ENCODE measurements around the gene ARHGEF25.
A peak's percentile ranks its signal among the peaks of the same experiment; 100 is the strongest.

The ARHGEF25 gene

GRCh38 chr12:57619434-57620244 lies 8.4 kb downstream of the ARHGEF25 start:
- H3K27ac ChIP-seq (ENCODE audit: low read length): no peak overlapping the region
- no peaks in the 10 kb centered on the region for H3K36me3 ChIP-seq (ENCODE audit: insufficient read depth, low read depth, low read length)
- no peaks in the 10 kb centered on the region for H3K4me1 ChIP-seq (ENCODE audit: insufficient read depth, low read length)
- H3K27me3 ChIP-seq (ENCODE audit: insufficient read depth, low read length): peaks cover 100% of the 10 kb centered on the region
- peaks cover 7% of the 10 kb centered on the region; the same call in 1 of the 2 replicates for H3K9me3 ChIP-seq (ENCODE audit: insufficient read depth, low read depth, low read length)
- peak overlapping the region; percentile 58 for H3K4me3 ChIP-seq (ENCODE audit: low read length)
- H3K9ac ChIP-seq (ENCODE audit: low read depth, low read length): no peak overlapping the region

- Histone ChIP-seq H3K27me3 (ENCODE audit: insufficient read depth, low read length) (peaks cover 100% of the 10 kb centered on the region), H3K36me3 (ENCODE audit: insufficient read depth, low read depth, low read length) (no peaks in the 10 kb centered on the region), H3K4me3 (ENCODE audit: low read length) (peak overlapping the region; percentile 58; the same call in 1 of the 2 replicates), H3K4me1 (ENCODE audit: insufficient read depth, low read length) (no peaks in the 10 kb centered on the region), H3K9me3 (ENCODE audit: insufficient read depth, low read depth, low read length) (peaks cover 7% of the 10 kb centered on the region; the same call in 1 of the 2 replicates), H3K27ac (ENCODE audit: low read length) (no peak overlapping the region), H3K9ac (ENCODE audit: low read depth, low read length) (no peak overlapping the region)
Observed at GRCh38 chr12:57620245-57620935, 9.2 kb downstream of the ARHGEF25 start.

- Histone ChIP-seq H3K9me3 (ENCODE audit: insufficient read depth, low read depth, low read length) (peaks cover 7% of the 10 kb centered on the region; the same call in 1 of the 2 replicates), H3K4me3 (ENCODE audit: low read length) (peak overlapping the region; percentile 48; the same call in 1 of the 2 replicates), H3K4me1 (ENCODE audit: insufficient read depth, low read length) (no peaks in the 10 kb centered on the region), H3K27ac (ENCODE audit: low read length) (no peak overlapping the region), H3K36me3 (ENCODE audit: insufficient read depth, low read depth, low read length) (no peaks in the 10 kb centered on the region), H3K9ac (ENCODE audit: low read depth, low read length) (no peak overlapping the region), H3K27me3 (ENCODE audit: insufficient read depth, low read length) (peaks cover 100% of the 10 kb centered on the region)
Observed at GRCh38 chr12:57620936-57621496, 9.8 kb downstream of the ARHGEF25 start.

- Histone ChIP-seq H3K27me3 (ENCODE audit: insufficient read depth, low read length) (peaks cover 100% of the 10 kb centered on the region), H3K9ac (ENCODE audit: low read depth, low read length) (no peak overlapping the region), H3K27ac (ENCODE audit: low read length) (no peak overlapping the region), H3K4me1 (ENCODE audit: insufficient read depth, low read length) (no peaks in the 10 kb centered on the region), H3K36me3 (ENCODE audit: insufficient read depth, low read depth, low read length) (no peaks in the 10 kb centered on the region), H3K9me3 (ENCODE audit: insufficient read depth, low read depth, low read length) (peaks cover 7% of the 10 kb centered on the region; the same call in 1 of the 2 replicates), H3K4me3 (ENCODE audit: low read length) (peak overlapping the region; percentile 48; the same call in 1 of the 2 replicates)
Observed at GRCh38 chr12:57621497-57622292, 10.5 kb downstream of the ARHGEF25 start.

- Histone ChIP-seq H3K4me3 (ENCODE audit: low read length) (no peak overlapping the region), H3K27ac (ENCODE audit: low read length) (no peak overlapping the region), H3K9me3 (ENCODE audit: insufficient read depth, low read depth, low read length) (peaks cover 7% of the 10 kb centered on the region; the same call in 1 of the 2 replicates), H3K36me3 (ENCODE audit: insufficient read depth, low read depth, low read length) (no peaks in the 10 kb centered on the region), H3K9ac (ENCODE audit: low read depth, low read length) (no peak overlapping the region), H3K4me1 (ENCODE audit: insufficient read depth, low read length) (no peaks in the 10 kb centered on the region), H3K27me3 (ENCODE audit: insufficient read depth, low read length) (peaks cover 100% of the 10 kb centered on the region)
Observed at GRCh38 chr12:57622293-57623245, 11.3 kb downstream of the ARHGEF25 start.

- H3K4me1 ChIP-seq (ENCODE audit: insufficient read depth, low read length): 0 out of 2 replicates have a peak, but pooled peaks cover 2% of the 10 kb centered on the region
- no peaks in the 10 kb centered on the region for H3K36me3 ChIP-seq (ENCODE audit: insufficient read depth, low read depth, low read length)
- no peak overlapping the region for H3K27ac ChIP-seq (ENCODE audit: low read length)
- H3K9me3 ChIP-seq (ENCODE audit: insufficient read depth, low read depth, low read length): peaks cover 7% of the 10 kb centered on the region; the same call in 1 of the 2 replicates
- H3K4me3 ChIP-seq (ENCODE audit: low read length): no peak overlapping the region
- H3K27me3 ChIP-seq (ENCODE audit: insufficient read depth, low read length): peaks cover 100% of the 10 kb centered on the region
- H3K9ac ChIP-seq (ENCODE audit: low read depth, low read length): no peak overlapping the region
Observed at GRCh38 chr12:57623385-57623784, 12.2 kb downstream of the ARHGEF25 start.

- Histone ChIP-seq H3K27me3 (ENCODE audit: insufficient read depth, low read length) (peaks cover 100% of the 10 kb centered on the region), H3K36me3 (ENCODE audit: insufficient read depth, low read depth, low read length) (no peaks in the 10 kb centered on the region), H3K9ac (ENCODE audit: low read depth, low read length) (no peak overlapping the region), H3K4me3 (ENCODE audit: low read length) (no peak overlapping the region), H3K4me1 (ENCODE audit: insufficient read depth, low read length) (0 out of 2 replicates have a peak, but pooled peaks cover 2% of the 10 kb centered on the region), H3K27ac (ENCODE audit: low read length) (no peak overlapping the region), H3K9me3 (ENCODE audit: insufficient read depth, low read depth, low read length) (peaks cover 7% of the 10 kb centered on the region; the same call in 1 of the 2 replicates)
Observed at GRCh38 chr12:57623811-57624390, 12.7 kb downstream of the ARHGEF25 start.

GRCh38 chr12:57624441-57625220 lies 13.4 kb downstream of the ARHGEF25 start:
- no peak overlapping the region for H3K9ac ChIP-seq (ENCODE audit: low read depth, low read length)
- H3K27ac ChIP-seq (ENCODE audit: low read length): no peak overlapping the region
- H3K4me3 ChIP-seq (ENCODE audit: low read length): no peak overlapping the region
- H3K36me3 ChIP-seq (ENCODE audit: insufficient read depth, low read depth, low read length): no peaks in the 10 kb centered on the region
- H3K27me3 ChIP-seq (ENCODE audit: insufficient read depth, low read length): peaks cover 100% of the 10 kb centered on the region
- H3K9me3 ChIP-seq (ENCODE audit: insufficient read depth, low read depth, low read length): peaks cover 7% of the 10 kb centered on the region; the same call in 1 of the 2 replicates
- H3K4me1 ChIP-seq (ENCODE audit: insufficient read depth, low read length): 0 out of 2 replicates have a peak, but pooled peaks cover 2% of the 10 kb centered on the region

- Histone ChIP-seq H3K4me1 (ENCODE audit: insufficient read depth, low read length) (0 out of 2 replicates have a peak, but pooled peaks cover 2% of the 10 kb centered on the region), H3K36me3 (ENCODE audit: insufficient read depth, low read depth, low read length) (no peaks in the 10 kb centered on the region), H3K9me3 (ENCODE audit: insufficient read depth, low read depth, low read length) (peaks cover 2% of the 10 kb centered on the region; the same call in 1 of the 2 replicates), H3K9ac (ENCODE audit: low read depth, low read length) (no peak overlapping the region), H3K27me3 (ENCODE audit: insufficient read depth, low read length) (peaks cover 100% of the 10 kb centered on the region), H3K4me3 (ENCODE audit: low read length) (no peak overlapping the region), H3K27ac (ENCODE audit: low read length) (no peak overlapping the region)
Observed at GRCh38 chr12:57625261-57626032, 14.2 kb downstream of the ARHGEF25 start.
